Parathyroid adenoma (tissue), 2 donors: ENCODE data around the gene TBL2.
"Not testable (repeated sequence)": the region's sequence is repeated elsewhere in the genome, so short reads cannot be mapped to it uniquely, and the experiment has no call there.

Source experiments
- H2AFZ ChIP-seq: fragments of 300-600 bp; sonication (generic); one replicate; pipeline ENCODE4 v1.7.0; 2017; ENCODE audit warnings: antibody characterized with exemption, mild to moderate bottlenecking
- H3K27ac ChIP-seq: fragments of 300-600 bp; sonication (generic); one replicate; pipeline ENCODE4 v1.7.0; 2017
- H3K27me3 ChIP-seq: fragments of 300-600 bp; sonication (generic); one replicate; pipeline ENCODE4 v1.7.0; 2017; ENCODE audit warnings: low read length; ENCODE audit not compliant: control insufficient read depth, insufficient read depth
- H3K36me3 ChIP-seq: fragments of 300-600 bp; sonication (generic); one replicate; pipeline ENCODE4 v1.7.0; 2017; ENCODE audit warnings: low read length; ENCODE audit not compliant: control insufficient read depth, insufficient read depth
- H3K4me1 ChIP-seq: fragments of 300-600 bp; sonication (generic); one replicate; pipeline ENCODE4 v1.7.0; 2017; ENCODE audit warnings: control low read depth
- H3K4me2 ChIP-seq: fragments of 300-600 bp; sonication (generic); one replicate; pipeline ENCODE4 v1.7.0; 2017; ENCODE audit warnings: low read length
- H3K4me3 ChIP-seq: fragments of 300-600 bp; sonication (generic); one replicate; pipeline ENCODE4 v1.7.0; 2017; ENCODE audit warnings: low read depth, low read length
- H3K79me2 ChIP-seq: fragments of 300-600 bp; sonication (generic); one replicate; pipeline ENCODE4 v1.7.0; 2017; ENCODE audit warnings: control low read depth
- H3K9ac ChIP-seq: fragments of 300-600 bp; sonication (generic); one replicate; pipeline ENCODE4 v1.7.0; 2017; ENCODE audit warnings: mild to moderate bottlenecking
- H3K9me3 ChIP-seq: fragments of 300-600 bp; sonication (generic); one replicate; pipeline ENCODE4 v1.7.0; 2017; ENCODE audit warnings: low read length; ENCODE audit not compliant: control insufficient read depth
- TF ChIP-seq, protein P1 (sequence below): fragments of 300-600 bp; sonication (generic); IDR thresholded peaks from one replicate; pipeline ENCODE4 v1.7.0; 2017; ENCODE audit warnings: antibody characterized with exemption, mild to moderate bottlenecking
- donor health status: primary hyperparathyroidism.

TBL2 gene

DNA sequence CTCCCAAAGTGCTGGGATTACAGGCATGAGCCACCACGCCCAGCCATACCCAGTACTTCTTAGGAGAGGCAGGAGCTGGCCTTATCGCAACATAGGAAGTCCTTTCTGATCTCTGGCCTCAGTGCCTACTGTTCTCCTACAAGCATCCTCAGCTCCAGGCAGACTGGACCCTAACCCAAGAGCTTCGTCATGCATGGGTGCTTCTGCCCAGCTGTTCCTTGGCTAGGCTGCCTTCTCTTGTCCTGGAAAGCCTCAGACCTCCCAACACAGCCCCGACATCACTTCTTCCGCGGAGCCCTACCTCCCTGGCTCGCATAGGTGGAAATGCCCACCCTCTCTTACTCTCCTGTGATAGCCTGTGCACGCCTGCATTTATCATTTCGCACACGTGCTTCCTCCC, 36.7 kb downstream of the TBL2 start:
- Histone ChIP-seq H3K4me1 (no peaks in the 10 kb centered on the region), H3K4me2 (no peak overlapping the region), H2AFZ (no peak overlapping the region), H3K36me3 (no peaks in the 10 kb centered on the region), H3K4me3 (no peak overlapping the region), H3K79me2 (peaks cover 49% of the 10 kb centered on the region), H3K27ac (no peak overlapping the region), H3K27me3 (no peaks in the 10 kb centered on the region), H3K9ac (no peak overlapping the region), H3K9me3 (no peaks in the 10 kb centered on the region)
- TF ChIP-seq, protein P1, sequence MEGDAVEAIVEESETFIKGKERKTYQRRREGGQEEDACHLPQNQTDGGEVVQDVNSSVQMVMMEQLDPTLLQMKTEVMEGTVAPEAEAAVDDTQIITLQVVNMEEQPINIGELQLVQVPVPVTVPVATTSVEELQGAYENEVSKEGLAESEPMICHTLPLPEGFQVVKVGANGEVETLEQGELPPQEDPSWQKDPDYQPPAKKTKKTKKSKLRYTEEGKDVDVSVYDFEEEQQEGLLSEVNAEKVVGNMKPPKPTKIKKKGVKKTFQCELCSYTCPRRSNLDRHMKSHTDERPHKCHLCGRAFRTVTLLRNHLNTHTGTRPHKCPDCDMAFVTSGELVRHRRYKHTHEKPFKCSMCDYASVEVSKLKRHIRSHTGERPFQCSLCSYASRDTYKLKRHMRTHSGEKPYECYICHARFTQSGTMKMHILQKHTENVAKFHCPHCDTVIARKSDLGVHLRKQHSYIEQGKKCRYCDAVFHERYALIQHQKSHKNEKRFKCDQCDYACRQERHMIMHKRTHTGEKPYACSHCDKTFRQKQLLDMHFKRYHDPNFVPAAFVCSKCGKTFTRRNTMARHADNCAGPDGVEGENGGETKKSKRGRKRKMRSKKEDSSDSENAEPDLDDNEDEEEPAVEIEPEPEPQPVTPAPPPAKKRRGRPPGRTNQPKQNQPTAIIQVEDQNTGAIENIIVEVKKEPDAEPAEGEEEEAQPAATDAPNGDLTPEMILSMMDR: no peak

DNA sequence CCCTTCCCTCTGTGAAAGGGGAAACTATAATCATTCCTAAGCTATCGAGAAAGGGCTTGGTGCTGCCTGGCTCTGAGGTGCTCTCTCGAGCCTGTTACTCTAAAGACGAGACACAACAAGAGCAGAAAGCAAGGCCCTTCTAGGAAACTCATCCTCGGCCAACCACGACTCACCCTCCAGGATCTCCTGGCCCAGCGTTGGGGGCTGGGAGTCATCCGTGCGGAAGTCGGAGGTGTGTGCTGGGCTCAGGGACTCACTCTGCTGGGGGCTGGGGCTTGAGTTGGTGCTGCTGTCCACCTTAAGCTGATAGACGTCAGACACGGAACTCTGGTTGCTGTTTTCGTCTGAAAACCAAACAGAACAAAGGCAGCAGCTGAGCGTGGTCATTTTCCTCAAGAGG, 38.7 kb downstream of the TBL2 start:
- Histone ChIP-seq H3K27ac (no peak overlapping the region), H3K36me3 (no peaks in the 10 kb centered on the region), H2AFZ (no peak overlapping the region), H3K4me2 (no peak overlapping the region), H3K9me3 (no peaks in the 10 kb centered on the region), H3K4me3 (no peak overlapping the region), H3K9ac (no peak overlapping the region), H3K4me1 (no peaks in the 10 kb centered on the region), H3K79me2 (peaks cover 39% of the 10 kb centered on the region), H3K27me3 (no peaks in the 10 kb centered on the region)
- TF ChIP-seq, protein P1: no peak

GRCh38 chr7:73538510-73538909, 39.9 kb downstream of the TBL2 start:
- H3K9me3 ChIP-seq, H3K36me3 ChIP-seq, H3K4me2 ChIP-seq, H2AFZ ChIP-seq, H3K27ac ChIP-seq, H3K9ac ChIP-seq, H3K27me3 ChIP-seq, H3K4me1 ChIP-seq, H3K4me3 ChIP-seq: not testable (repeated sequence)
- H3K79me2 ChIP-seq: peaks cover 30% of the 10 kb centered on the region

- H3K4me2 ChIP-seq: no peak overlapping the region
- H3K27ac ChIP-seq: no peak overlapping the region
- TF ChIP-seq, protein P1: no peak
- no peak overlapping the region for H3K4me3 ChIP-seq
- H3K9me3 ChIP-seq: no peaks in the 10 kb centered on the region
- peaks cover 20% of the 10 kb centered on the region for H3K79me2 ChIP-seq
- no peak overlapping the region for H3K9ac ChIP-seq
- H3K36me3 ChIP-seq: no peaks in the 10 kb centered on the region
- H3K4me1 ChIP-seq: no peaks in the 10 kb centered on the region
- H3K27me3 ChIP-seq: no peaks in the 10 kb centered on the region
- H2AFZ ChIP-seq: no peak overlapping the region
Measured at GRCh38 chr7:73537051-73537450, 41.3 kb downstream of the TBL2 start.

DNA sequence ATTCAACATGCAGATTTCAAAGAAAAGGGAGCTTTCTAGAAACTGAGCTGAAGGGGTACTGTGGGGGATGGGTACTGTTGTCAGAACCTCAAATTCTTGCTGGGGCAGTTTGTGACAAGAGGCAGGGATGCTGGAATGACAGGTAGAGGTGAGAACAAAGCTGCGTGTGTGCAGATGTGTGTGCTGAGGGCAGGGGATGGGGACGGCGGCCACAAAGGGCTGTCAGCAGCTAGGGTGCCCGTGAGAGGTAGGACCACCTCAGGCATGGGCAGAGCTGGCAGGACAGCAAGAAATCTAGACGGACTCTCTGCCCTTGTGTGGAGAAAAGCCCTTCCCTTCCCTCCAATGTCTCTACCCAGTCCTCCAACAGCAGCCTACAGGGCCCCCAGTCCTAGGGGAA, 41.9 kb downstream of the TBL2 start:
- H3K79me2 ChIP-seq: peaks cover 14% of the 10 kb centered on the region
- H3K4me2 ChIP-seq: no peak overlapping the region
- no peak overlapping the region for H3K9ac ChIP-seq
- H3K27ac ChIP-seq: no peak overlapping the region
- no peaks in the 10 kb centered on the region for H3K4me1 ChIP-seq
- H3K27me3 ChIP-seq: no peaks in the 10 kb centered on the region
- H2AFZ ChIP-seq: no peak overlapping the region
- H3K36me3 ChIP-seq: no peaks in the 10 kb centered on the region
- no peaks in the 10 kb centered on the region for H3K9me3 ChIP-seq
- H3K4me3 ChIP-seq: no peak overlapping the region
- TF ChIP-seq, protein P1: no peak

GRCh38 chr7:73535918-73536317, 42.5 kb downstream of the TBL2 start:
- H3K9me3 ChIP-seq, H3K79me2 ChIP-seq, H2AFZ ChIP-seq, H3K4me3 ChIP-seq, H3K9ac ChIP-seq, H3K36me3 ChIP-seq, H3K4me1 ChIP-seq, H3K27me3 ChIP-seq, H3K27ac ChIP-seq, H3K4me2 ChIP-seq: not testable (repeated sequence)
